OCI-LY3 (cell line): ENCODE results near the gene ARHGEF11.

Source experiments
- EZH2phosphoT487 ChIP-seq: fragments of 200-600 bp; shearing (Covaris generic); IDR thresholded peaks from 2 replicates; pipeline ENCODE4 v1.6.1; 2018; ENCODE audit warnings: antibody characterized with exemption, mixed run types, low read depth
- TF ChIP-seq, protein P1 (sequence below): fragments of 200-600, 300-600 bp; sonication (generic); IDR thresholded peaks from 2 replicates; pipeline ENCODE4 v1.5.1; 2014; ENCODE audit warnings: antibody characterized with exemption, low read length, low read depth

DNA sequence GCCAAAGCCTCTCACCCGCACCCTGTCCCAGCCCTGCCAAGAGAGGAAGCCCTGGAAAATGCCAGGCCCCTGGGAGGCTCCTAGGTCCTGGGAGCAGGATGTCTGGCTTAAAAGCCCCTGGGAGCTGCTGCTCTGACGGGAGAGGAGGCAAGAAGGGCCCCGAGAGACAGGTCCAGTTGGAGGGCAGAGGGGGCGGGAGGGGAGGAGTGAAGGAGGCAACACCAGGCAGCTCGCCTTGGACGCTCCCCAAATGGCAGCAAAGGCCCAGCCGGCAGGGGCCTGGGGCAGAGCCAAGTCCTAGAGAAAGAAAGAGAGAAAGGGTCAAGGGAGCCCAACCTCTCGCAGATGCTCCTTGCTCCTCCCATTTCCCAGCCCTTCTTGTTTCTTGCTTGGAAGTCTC lies 47.3 kb upstream of the ARHGEF11 start:
- TF ChIP-seq, protein P1, sequence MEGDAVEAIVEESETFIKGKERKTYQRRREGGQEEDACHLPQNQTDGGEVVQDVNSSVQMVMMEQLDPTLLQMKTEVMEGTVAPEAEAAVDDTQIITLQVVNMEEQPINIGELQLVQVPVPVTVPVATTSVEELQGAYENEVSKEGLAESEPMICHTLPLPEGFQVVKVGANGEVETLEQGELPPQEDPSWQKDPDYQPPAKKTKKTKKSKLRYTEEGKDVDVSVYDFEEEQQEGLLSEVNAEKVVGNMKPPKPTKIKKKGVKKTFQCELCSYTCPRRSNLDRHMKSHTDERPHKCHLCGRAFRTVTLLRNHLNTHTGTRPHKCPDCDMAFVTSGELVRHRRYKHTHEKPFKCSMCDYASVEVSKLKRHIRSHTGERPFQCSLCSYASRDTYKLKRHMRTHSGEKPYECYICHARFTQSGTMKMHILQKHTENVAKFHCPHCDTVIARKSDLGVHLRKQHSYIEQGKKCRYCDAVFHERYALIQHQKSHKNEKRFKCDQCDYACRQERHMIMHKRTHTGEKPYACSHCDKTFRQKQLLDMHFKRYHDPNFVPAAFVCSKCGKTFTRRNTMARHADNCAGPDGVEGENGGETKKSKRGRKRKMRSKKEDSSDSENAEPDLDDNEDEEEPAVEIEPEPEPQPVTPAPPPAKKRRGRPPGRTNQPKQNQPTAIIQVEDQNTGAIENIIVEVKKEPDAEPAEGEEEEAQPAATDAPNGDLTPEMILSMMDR: no peak
- TF ChIP-seq EZH2phosphoT487: no peak
